Thoracic aorta (tissue), 2 donors: ENCODE data around the gene MRM1. TPM values are rescaled to one million over a fixed set of nuclear protein-coding genes. Genes with fewer than 3 reads are reported as not detected.

Experiments
- ATAC-seq: fragments of 150-250 bp; one replicate; pipeline ENCODE4 v1.8.0; 2017; ENCODE audit warnings: low read depth; ENCODE audit not compliant: insufficient number of reproducible peaks, low FRiP score
- DNase-seq: peaks from one replicate; pipeline ENCODE4 v3.0.0-alpha.2; 2020; ENCODE audit warnings: low spot score
- H3K27ac ChIP-seq, 2 donors: fragments of 200-600 bp; sonication (generic); 1 replicate in 1 of 2; 2 replicates in 1 of 2; pipeline ENCODE4 v1.5.1; 2016; ENCODE audit warnings: mild to moderate bottlenecking in 2 of 2, moderate library complexity in 2 of 2
- H3K27me3 ChIP-seq: fragments of 200-600 bp; sonication (generic); replicated peaks from 2 replicates; pipeline ENCODE4 v1.6.0; 2016; ENCODE audit warnings: mild to moderate bottlenecking; ENCODE audit not compliant: insufficient read depth
- H3K36me3 ChIP-seq: fragments of 200-600 bp; sonication (generic); one replicate; pipeline ENCODE4 v1.5.1; 2016
- H3K4me1 ChIP-seq, 2 donors: fragments of 200-600 bp; sonication (generic); 1 replicate in 1 of 2; 2 replicates in 1 of 2; pipeline versions ENCODE4 v1.5.1 to v1.6.0; 2016; ENCODE audit warnings: low read depth in 2 of 2, mild to moderate bottlenecking in 1 of 2; ENCODE audit not compliant: control insufficient read depth in 1 of 2
- H3K4me3 ChIP-seq: fragments of 200-600 bp; sonication (generic); 2 replicates; pipeline ENCODE4 v1.5.1; 2016; ENCODE audit warnings: mild to moderate bottlenecking
- H3K9me3 ChIP-seq: fragments of 200-600 bp; sonication (generic); 2 replicates; pipeline ENCODE4 v1.5.1; 2016
- total RNA-seq, 2 donors: library from RNA; depleted of rRNA; stranded (reverse); fragments of >200 nt; gene quantifications; one replicate each; pipeline versions ENCODE4 v1.1.0 to v1.2.3, GENCODE V29; 2016
- TF ChIP-seq, protein P1 (sequence below): fragments of 200-600 bp; sonication (generic); IDR thresholded peaks from one replicate; pipeline ENCODE4 v1.5.1; 2019; ENCODE audit warnings: antibody characterized with exemption

The MRM1 gene
- total RNA-seq, 2 donors from 2014 or later: 3.8 to 3.9 TPM

DNA sequence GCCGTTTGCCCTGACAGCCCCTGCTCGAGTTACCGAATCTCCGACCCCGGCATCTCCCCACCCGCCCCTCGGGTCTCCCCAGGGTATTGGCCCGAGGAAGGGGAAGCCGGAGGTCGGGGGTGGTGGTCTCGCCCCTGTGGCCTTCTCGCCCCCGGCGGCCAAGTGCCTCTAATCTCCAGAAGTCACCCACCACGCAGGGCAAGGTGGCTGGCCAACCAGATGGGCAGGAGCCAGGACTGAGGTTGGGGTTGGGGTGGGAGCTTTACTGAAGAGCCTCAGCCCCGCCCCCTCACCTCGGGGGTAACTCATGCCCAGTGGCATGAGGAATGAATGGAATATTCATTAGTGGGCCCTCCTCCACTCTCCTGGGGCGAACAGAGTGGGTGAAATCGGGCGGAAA is 9.1 kb upstream of the MRM1 start:
- peak overlapping the region; percentile 93 for H3K4me3 ChIP-seq
- TF ChIP-seq, protein P1, sequence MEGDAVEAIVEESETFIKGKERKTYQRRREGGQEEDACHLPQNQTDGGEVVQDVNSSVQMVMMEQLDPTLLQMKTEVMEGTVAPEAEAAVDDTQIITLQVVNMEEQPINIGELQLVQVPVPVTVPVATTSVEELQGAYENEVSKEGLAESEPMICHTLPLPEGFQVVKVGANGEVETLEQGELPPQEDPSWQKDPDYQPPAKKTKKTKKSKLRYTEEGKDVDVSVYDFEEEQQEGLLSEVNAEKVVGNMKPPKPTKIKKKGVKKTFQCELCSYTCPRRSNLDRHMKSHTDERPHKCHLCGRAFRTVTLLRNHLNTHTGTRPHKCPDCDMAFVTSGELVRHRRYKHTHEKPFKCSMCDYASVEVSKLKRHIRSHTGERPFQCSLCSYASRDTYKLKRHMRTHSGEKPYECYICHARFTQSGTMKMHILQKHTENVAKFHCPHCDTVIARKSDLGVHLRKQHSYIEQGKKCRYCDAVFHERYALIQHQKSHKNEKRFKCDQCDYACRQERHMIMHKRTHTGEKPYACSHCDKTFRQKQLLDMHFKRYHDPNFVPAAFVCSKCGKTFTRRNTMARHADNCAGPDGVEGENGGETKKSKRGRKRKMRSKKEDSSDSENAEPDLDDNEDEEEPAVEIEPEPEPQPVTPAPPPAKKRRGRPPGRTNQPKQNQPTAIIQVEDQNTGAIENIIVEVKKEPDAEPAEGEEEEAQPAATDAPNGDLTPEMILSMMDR: no peak
- H3K36me3 ChIP-seq: peaks cover 10% of the 10 kb centered on the region
- no peak overlapping the region for H3K27ac ChIP-seq
- H3K9me3 ChIP-seq: no peaks in the 10 kb centered on the region
- ATAC-seq (no peak), DNase-seq (no peak)
- H3K27me3 ChIP-seq: no peaks in the 10 kb centered on the region
- peaks cover 9 to 14% of the 10 kb centered on the region in 2 donors for H3K4me1 ChIP-seq

GRCh38 chr17:36592716-36593321 is 8.6 kb upstream of the MRM1 start:
- Histone ChIP-seq H3K4me3 (peak overlapping the region; percentile 93), H3K9me3 (no peaks in the 10 kb centered on the region), H3K4me1 (peaks cover 9 to 14% of the 10 kb centered on the region in 2 donors), H3K27me3 (no peaks in the 10 kb centered on the region), H3K27ac (no peak overlapping the region), H3K36me3 (peaks cover 5% of the 10 kb centered on the region)
- ATAC-seq: no peak
- TF ChIP-seq, protein P1: no peak
- DNase-seq: no peak

DNA sequence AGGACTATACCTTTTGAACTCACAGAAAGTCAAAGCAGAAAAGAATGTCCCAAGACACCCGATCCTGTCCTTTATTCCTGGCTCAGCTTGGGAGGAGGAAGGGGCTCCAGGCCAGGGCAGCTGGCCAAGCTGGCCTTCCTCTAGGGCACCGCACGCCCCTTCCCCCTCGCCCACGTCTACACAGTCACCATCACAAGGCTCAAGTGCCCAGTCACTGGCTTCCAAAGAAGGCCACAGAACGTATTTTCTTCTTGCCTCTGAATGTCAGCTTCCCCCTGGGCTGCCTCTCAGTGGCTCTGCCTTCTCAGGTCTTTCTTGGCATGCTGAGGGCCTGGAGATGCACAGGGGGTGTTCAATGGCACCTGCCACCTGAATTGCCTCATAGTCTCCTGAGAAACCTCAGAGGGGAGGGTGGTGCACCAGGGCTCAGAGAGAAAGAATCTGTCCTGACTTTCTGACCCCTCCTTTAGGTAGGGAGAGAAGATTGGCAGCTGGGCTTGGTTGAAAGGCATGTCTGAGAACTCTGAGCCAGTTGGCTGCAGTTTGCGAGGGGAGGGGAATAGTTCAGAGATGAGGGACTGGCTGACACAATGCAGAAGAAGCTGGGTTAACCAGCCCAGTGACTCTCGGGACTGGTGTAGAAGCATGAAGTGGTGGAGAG is 7.6 kb upstream of the MRM1 start:
- H3K27me3 ChIP-seq: no peaks in the 10 kb centered on the region
- H3K4me1 ChIP-seq: peaks cover 9 to 14% of the 10 kb centered on the region in 2 donors
- TF ChIP-seq, protein P1: no peak
- no peaks in the 10 kb centered on the region for H3K9me3 ChIP-seq
- H3K36me3 ChIP-seq: no peaks in the 10 kb centered on the region
- DNase-seq: no peak
- no peak overlapping the region for H3K27ac ChIP-seq
- no peak overlapping the region for H3K4me3 ChIP-seq
- ATAC-seq: no peak

GRCh38 chr17:36594626-36595401 is 6.6 kb upstream of the MRM1 start:
- no peak for ATAC-seq
- Histone ChIP-seq H3K9me3 (no peaks in the 10 kb centered on the region), H3K4me3 (no peak overlapping the region), H3K4me1 (peaks cover 9 to 14% of the 10 kb centered on the region in 2 donors), H3K36me3 (no peaks in the 10 kb centered on the region), H3K27ac (no peak overlapping the region), H3K27me3 (no peaks in the 10 kb centered on the region)
- TF ChIP-seq, protein P1: no peak
- DNase-seq: no peak

- H3K27me3 ChIP-seq: no peaks in the 10 kb centered on the region
- DNase-seq: no peak
- TF ChIP-seq, protein P1: no peak
- H3K9me3 ChIP-seq: no peaks in the 10 kb centered on the region
- no peak overlapping the region for H3K4me3 ChIP-seq
- H3K36me3 ChIP-seq: no peaks in the 10 kb centered on the region
- ATAC-seq: no peak
- H3K4me1 ChIP-seq: peaks cover 10 to 22% of the 10 kb centered on the region in 2 donors
- no peak overlapping the region for H3K27ac ChIP-seq
Observed at GRCh38 chr17:36597226-36597625, 4.2 kb upstream of the MRM1 start.
